ENCODE data around the gene CDKN1C.

Gene CDKN1C

DNA sequence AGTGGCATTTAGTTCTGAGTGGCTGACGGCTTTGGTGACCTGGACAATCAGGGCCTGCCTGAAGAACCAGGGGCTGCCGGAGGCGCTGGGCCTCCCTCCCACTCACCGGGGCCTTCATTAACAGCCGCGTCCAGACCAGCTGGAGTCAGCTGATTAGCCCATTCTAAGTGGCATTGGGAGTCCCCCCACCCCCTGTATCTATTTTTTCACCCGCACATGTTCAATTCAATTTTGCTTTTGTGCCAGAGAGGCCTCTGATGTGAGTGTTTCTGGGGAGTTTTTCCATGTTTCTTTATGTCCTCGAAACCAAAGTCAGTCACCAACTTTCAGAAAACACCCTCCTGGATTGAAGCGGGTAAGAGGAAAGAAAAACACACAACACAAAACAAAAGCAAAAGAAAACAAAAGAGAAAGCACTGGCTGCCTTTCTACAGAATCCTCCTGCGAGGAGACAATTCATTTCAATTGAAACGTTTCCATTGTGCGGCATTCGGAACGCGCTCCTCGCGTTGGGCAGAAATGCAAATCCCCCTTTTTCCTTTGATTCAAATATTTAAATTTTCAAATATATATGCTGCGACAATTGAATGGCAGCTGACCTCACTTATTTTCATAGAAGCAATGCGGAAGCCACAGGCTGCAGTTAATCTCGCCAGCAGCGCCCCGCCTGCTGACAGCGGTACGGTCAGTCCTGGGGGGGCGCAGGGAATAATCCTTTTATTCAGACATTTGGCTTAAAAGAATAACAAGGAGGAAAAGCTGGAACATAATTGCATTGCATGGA lies 17.7 kb downstream of the CDKN1C start:
- DNase-seq, result no peak

DNA sequence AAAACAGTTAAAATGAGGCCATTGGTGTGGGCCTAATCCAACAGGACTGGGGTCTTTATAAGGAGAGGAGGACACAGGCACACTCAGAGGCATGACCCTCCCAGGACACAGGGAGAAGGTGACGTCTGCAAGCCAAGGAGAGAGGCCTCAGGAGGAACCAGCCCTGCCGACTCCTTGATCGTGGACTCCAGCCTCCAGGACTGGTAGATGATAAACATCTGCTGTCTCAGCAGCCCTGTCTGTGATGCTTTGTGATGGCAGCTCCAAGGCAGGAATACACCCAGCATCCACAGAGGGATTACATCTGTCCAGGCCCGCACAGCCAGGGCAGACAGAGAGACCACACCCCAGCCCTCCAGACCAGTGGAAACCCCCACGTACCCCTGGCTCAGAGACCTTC lies 18.4 kb downstream of the CDKN1C start:
- no peak for DNase-seq

DNA sequence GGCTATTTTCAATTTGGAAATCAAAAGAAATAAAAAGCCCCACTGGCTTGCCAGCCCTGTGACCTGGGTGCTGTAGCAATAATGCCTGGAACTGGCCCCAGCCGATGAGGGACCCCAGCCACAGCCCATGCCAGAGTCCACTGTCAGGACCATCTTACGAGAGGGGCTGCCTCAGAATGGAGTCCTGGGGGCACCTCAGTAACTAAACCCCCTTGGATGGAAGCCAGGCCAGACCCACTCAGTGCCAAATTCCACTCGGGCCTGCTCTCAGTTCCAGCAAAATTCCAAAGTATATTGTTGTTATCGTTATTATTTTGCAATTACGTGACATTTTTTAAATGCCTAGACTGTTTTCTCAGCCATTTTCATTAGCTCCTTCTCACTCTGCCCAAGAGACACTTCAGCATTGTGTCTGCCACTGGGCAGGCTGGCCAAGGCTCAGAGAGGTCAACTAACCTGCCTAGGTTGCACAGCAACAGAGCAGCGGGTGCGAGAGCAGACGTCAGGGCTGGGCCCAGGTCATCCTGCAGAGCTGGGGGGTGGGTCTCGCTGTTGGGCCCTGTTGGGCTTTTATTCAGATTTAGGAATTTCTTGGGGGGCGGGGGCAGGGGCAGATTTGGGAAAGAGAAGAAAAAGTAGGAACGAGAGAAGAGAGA lies 19.5 kb downstream of the CDKN1C start:
- DNase-seq, result no peak

DNA sequence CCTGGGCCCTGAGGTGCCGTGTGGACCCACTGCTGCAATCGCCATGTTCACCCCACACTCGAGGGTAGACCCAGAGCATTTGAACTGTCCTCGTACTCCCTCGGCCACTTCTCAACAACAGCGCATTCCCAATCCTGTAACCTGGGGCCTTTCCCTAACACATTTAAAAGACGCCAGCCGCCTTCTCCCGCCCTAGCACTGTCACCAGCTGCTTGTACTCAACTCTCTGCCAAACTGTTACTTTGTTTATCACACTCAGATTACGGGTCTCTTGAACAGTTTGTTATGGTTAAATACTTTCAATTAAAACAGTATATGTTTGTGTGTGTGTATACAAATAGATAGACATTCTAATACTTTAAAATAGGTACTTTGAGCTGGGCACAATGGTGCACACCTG lies 20.7 kb downstream of the CDKN1C start:
- no peak for DNase-seq

DNA sequence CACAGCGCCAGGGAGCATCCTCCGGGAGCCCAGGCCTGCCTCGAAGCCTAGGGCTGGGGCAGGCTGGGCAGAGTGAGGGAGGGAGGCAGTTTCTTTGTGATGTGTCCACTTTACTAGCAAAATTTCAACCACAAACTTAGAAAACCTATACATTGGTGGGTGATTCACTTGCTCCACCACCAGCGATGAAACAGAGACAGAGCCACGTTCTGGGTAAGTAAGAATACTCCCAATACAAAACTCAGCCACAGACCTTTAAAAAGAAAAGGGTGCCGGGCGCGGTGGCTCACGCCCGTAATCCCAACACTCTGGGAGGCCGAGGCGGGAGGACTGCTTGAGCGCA lies 22.3 kb downstream of the CDKN1C start:
- DNase-seq, result no peak

DNA sequence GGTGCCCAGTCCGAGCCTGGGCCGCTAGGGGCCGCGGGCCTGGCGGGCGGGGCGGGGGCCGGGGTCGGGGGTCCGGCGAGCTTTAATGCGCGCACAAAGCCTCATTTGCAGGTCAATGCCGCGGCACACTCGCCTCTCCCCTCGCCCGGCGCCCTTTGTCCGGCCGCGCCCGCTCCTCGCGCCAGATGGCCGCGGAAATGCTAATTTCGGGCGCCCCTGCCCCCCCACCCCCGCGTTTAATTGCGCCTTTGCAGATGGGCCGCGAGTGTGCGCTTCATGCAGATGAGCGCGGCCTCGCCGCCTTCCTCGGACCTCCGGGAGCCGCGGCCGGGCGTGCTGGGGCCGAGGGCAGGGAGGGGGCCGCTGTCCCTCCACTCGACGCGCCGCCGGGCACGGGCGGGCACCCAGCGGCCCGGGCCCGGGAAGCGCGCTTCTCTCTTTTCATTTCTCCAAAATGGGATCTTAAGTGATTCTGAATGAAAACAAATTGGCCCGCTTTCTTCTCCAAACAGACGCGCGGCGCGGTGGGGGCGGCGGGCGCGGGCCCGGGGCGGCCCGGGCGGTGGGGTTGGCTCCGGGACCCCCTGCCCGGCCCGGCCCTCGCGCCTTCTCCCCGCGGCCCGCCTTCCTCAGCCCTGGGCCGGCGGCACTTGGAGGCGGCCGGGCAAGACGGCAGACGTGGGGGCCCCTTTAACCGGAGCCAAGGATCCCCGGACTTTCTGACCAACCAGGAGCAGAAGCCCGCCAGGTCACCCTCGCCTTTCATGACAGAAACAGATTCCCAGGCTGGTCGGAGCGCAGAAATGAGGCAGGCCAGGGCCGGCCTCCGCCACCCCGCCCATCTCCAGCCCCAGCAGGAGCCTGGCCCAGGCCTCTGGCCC lies 22.9 kb downstream of the CDKN1C start:
- DNase-seq, result no peak

DNA sequence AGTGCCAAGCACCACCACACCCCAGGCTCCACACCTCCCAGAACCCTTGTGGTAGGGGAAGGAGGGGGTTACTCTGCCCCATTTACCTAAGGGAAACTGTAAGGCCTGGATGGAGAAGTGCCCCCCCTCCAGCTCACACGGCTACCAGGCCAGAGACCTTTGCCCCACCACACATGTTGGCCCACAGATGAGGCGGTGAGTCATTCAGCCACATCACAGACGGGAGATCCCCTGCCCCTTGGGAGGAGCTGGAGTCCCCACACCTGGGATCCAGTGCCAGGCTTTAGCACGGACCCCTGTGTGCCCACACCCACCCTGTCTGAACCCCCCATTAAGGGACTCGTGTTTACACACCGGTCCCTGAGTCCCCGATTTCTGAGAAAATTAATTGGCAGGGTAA lies 24.9 kb downstream of the CDKN1C start:
- DNase-seq, result no peak

DNA sequence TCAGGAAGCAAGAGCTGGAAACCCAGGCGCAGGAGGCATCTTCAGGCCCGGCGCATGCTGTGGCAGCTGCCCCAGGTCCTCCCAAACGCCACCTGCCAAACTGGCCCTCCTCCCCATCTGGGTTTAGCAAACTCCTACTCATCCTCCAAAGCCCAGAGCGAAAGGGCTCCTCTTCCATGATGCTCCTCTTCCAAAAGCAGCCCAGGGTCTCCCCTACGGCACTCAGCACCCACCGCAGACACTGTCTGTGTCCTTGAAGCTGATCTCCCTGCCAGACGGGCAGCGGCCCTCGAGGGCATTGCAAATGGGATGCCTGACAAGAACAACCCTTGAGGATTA lies 25.9 kb downstream of the CDKN1C start:
- no peak for DNase-seq

DNA sequence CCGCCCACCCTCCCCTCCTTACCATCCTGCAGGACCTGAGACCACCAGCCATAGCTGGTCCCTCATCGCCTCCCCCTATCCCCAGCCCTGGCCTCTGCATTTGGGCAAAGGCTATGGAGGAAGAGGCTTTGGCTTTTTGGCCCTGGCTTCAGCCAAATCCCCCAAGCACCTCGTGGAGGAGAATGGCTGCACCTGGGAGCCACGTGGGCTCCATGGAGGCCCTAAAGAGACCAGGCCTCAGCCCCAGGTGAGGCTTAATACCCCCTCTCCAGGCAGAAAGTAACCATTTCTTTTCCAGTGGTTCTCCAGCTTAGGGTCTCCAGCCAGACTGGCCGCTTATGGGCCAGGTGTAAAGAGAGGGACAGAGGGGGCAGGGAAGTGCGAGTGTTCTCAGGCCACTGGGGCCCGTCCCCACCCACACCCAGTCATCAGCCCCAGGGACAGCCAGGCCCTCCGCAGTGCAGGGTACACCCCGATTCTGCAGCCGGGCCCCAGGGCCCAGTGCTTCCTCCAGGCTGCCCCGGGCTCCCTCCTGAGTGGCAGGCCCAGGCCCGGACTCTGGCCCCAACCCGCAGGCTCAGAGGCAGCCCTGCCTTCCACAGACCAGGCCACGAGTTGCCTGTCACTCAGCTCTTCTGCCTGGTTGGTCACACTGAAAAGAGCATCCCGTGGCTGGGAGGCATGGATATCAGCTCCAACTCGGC lies 26.4 kb downstream of the CDKN1C start:
- DNase-seq, result no peak

DNA sequence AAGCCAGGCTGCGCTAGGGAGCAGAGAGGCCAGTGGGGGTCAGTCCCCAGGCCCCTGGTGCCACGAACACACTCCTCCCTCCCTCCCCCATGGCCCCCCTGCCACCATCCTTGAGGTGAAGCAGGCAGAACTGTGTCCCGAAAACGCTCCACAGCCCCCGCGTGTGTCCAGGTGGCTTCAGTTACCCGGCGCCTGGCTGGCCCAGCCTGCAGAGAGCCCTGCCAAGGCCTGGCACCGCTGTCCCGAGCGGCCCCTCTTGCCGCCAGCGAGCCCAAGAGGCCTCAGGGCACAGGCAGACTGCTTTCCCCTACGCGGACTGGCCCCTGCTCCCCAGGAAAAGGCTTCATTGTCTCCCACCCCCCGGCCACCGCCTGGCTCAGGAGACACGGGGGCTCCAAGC lies 27.7 kb downstream of the CDKN1C start:
- DNase-seq, result no peak

DNA sequence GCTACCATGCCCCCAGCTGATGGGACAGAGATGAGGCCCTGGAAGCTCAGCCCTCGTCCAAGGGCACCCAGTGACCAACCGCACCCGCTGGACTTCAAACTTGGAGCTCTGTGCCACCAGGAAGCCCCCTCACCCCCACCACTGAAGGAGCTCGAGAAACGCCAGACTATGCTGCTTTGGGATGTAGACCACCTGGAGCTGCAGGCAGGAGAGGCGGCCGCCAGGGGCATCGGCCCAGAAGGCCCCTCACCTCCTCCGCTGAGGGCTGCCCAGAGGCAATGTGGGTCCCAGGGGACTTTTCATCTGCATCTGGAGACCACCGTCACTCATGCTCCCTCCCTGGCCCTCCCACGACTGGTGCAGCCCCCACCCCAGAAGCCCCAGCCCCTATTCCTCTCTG lies 28.3 kb downstream of the CDKN1C start:
- DNase-seq, result no peak

DNA sequence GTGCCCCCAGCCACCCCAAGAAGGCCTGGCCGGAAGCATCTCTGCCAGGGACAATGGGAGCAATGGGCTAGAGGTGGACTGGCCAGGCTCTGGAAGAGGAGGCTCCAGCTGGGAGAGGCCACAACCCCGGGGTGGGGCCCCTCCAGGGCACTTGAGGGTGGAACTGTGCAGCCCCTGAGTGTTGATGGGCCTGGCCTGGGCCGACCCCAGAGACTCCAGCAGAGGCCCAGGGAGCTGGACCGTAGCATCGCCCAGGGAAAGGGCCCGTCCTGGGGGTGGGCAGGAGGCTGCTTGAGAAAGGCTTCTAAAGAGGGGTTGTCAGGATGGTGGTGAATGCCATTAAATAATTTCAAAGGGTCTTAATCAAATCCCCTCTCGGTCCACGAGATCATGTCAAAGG lies 30.4 kb downstream of the CDKN1C start:
- no peak for DNase-seq

DNA sequence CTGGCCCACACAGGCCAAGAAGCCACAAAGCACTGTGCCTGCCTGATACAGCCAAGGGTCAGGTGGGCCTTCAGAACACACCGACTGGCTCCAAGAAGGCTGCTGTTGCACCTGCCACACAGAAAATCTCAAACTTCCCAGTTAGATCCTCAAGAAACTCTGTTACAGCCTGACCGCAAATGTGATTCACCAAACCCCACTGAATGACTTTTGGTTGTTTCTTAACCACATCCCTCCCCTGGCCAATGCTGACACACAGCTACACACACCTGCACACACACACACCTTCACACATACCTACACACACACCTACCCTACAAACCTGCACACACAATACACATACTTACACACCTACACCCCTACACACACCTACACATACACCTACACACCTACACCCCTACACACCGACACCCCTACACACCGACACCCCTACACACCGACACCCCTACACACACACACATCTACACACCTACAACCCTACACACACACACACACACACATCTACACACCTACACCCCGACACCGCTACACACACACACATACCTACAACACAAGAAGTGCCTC lies 31.5 kb downstream of the CDKN1C start:
- no peak for DNase-seq

DNA sequence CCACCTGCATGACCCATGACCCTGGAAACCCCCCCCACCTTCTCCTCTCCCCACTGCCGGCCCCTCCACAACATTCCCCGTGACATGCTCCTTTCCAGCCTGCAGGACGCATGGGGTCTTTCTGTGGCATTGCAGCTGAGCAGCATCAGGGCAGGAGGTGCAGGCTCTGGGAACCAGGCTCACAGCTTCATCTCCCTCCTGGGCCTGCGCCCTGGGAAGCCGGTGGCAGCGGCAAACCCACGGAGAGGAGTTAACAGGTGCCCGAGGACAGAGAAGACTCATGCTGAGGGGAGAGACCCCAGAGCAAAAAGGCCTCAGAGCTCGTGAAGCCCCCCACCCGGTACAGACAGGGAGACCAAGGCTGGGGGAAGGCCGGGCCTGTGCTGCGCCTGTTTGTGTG lies 32.2 kb downstream of the CDKN1C start:
- DNase-seq, result no peak

DNA sequence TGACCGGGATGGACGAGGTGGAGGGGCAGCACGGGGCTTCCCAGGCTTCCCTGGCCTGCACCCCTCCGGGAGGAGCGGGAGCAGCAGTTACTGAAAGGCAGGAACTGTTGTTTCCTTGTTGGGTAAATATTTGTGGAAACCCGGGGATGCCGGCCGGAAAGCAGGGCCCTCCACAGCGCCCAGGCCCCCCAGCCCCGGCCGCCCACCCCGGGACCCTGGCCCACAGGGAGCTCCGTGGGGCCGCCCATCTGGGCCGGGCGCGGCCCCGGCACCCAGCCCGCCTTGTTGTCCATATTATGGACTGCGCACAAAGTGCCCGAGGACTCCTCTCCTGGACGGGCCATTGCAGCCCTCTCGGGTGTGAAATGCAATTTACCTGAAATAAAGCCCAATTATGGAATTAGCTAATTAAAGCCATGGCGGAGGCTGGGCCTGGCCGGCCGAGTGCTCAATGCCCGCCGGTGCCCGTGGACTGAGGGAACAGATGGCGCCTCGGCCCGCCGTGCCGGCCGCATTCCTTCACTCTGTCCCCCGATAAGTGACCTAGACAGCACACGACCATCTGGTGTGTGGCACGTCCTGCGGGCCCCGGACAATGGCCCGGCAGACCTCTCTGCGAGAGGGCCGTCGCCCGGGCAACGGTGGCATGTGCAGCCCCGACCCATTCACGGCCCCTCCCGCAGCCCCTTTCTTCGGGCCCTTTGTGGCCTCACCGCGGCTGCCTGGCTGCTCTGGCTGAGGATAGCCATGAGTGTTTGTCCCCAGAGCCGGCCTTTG lies 35.4 kb downstream of the CDKN1C start:
- DNase-seq, result no peak

DNA sequence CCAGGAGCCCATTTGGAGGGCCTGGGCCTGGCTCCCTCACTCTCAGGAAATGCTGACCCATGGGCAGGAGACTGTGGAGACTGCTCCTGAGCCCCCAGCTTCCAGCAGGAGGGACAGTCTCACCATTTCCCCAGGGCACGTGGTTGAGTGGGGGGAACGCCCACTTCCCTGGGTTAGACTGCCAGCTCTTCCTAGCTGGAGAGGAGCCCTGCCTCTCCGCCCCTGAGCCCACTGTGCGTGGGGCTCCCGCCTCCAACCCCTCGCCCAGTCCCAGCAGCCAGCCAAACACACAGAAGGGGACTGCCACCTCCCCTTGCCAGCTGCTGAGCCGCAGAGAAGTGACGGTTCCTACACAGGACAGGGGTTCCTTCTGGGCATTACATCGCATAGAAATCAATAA lies 37.1 kb downstream of the CDKN1C start:
- DNase-seq, result no peak

DNA sequence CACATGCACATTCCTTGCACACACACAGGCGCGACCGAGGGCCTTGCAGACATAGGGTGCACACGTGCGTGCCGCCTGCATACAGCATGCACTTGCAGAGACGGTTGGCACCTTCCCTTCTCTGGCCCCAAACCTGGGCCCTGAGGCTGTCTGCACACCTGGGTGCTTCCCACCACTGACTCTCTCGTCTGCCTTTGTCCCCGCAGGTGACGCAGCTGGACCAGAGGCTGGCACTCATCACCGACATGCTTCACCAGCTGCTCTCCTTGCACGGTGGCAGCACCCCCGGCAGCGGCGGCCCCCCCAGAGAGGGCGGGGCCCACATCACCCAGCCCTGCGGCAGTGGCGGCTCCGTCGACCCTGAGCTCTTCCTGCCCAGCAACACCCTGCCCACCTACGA lies 38.0 kb downstream of the CDKN1C start:
- no peak for DNase-seq

DNA sequence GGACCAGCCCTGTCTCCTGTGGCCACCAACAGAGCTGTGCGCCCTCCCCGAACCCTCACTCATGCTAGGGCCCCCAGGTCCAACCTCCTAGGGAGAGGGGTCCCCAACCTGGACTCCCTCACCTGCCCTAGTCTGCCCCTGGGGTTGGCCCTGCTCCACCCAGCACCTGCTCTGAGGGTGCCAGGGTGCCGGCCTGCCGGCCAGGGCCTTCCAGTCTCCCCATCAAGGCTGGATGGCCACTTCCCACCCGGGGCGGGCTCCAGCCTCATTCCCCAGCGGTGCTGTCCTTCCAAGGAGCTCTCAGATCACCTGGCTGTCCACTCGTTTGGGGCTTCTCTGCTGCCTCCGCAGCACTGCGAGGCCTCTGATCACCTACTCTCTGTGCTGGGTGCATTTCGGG lies 39.1 kb downstream of the CDKN1C start:
- DNase-seq, result no peak

DNA sequence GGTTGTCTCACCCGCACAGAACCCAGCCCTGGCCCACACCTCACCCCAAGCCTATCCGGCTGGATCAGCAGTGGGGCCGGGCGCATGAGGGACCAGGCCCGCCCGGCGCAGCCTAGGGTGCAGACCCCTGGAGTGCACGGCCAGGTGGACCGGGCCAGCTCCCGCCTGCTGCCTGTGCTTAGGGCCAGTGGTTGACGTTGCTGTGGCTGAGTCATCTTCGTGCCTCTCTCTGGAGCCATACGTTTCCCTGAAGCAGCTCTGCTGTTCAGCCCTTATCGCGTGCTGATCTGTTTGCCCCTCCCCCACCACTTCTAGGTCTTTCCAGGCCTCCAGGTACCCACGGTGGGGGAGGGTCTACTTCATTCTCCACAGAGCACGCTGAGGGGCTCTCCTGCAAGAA lies 39.5 kb downstream of the CDKN1C start:
- DNase-seq, result no peak

DNA sequence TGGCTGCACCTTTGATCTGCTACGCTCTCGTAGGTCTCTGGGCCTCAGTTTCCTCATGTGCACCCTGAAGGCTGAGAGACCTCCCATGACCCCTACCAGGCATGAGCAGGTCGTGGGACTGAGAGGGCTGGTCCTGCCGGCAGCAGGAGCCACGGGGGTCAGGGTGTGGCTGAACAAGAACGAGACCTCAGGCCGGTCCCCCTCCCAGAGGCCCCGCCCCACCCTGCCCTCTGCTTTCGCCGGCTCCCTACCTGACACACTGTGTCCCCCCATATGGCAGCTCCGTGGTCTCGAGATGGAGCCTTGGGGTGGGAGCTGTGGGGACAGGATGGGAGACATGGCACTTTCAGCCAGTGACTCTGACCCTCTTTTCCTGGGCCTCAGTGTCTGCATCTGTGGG lies 40.6 kb downstream of the CDKN1C start:
- DNase-seq, result no peak

DNA sequence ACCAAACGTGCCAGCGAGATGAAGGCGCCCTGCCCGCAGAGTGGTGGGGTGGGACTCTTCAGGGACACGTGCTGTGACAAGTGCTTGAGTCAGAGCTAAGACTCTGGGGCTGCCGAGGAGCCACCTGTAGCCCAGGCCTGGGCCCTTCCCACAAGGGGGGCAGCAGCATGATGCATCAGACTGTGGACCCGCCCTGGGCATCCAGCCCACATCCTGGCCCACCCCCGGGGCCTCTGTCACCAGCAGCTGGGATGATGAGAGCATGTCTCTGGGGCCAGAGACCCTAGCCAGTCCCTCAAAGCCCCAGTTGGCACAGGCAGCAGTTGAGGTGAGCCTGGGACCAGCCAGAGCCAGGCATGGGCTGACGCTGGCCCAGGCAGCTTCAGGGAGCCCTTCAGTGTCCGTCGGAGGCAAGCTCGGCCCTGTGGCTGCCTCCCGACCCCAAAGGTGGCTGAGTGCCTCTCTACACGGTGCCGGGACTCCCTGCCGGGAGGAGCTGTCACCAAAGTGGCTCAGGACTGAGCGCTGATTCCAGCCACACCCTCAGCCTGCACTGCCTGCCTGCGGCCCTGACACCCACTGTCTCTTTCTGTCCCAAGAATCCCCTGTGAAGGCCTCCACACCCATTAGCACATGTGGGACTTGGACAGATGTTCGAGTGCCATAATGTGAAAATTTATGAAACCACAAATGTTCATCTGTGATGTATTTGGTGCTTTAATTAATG lies 41.3 kb downstream of the CDKN1C start:
- no peak for DNase-seq

DNA sequence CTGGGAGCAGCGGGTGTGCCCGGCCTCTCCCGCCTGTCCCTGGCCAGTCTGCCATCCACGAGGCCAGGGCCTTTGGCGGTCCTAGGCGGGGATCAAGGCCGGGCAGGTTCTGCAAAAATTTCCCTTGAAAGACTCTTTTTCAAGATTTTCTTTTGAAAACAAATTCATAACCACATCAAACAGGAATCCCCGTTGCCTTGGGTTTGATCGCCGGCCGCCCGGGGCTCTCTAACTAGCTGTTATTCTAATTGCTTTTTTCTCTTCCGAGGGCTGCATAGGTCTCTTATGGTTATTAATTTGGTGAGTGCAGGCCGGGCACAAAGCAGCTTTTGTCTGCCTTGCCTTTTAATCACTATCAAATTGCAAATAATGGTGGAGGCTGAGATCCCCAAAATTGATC lies 42.0 kb downstream of the CDKN1C start:
- no peak for DNase-seq
